ENCODE measurements around the gene TNFRSF14.

The TNFRSF14 gene

DNA sequence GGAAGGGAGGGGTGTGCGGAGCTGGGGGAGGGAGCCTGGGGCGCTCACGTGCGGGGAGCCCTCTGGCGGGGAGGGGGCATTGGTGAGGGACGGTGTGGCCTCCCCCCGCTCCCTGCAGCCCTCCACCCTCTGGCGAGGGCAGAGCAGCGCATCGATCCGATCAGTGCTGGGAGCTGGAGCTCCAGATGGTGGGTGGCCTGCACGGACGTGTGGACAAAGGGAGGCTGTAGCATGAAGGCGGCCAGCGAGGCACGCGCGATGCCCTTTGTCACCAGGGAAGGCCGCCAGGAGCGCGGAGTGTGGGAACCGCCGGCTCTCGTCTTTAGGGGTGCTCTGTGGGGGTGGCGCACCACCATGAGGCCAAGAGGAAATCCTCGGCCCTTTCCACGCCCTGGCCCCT, 20.7 kb upstream of the TNFRSF14 start:
- no peak for ATAC-seq
- TF ChIP-seq CSDC2 (CRISPR knock-in tag; IDR thresholded peaks at IDR 0.05) (no peak), PPARA (CRISPR knock-in tag; IDR thresholded peaks at IDR 0.05; ENCODE audit: borderline replicate concordance) (no peak), TOX (CRISPR knock-in tag; IDR thresholded peaks at IDR 0.05; ENCODE audit: borderline replicate concordance) (no peak), ARNTL (CRISPR knock-in tag; IDR thresholded peaks at IDR 0.05; ENCODE audit: borderline replicate concordance, low read depth) (no peak), TCF4 (CRISPR knock-in tag; IDR thresholded peaks at IDR 0.05; ENCODE audit: borderline replicate concordance) (no peak), ZNF8 (CRISPR knock-in tag; IDR thresholded peaks at IDR 0.05) (no peak), ZFP30 (CRISPR knock-in tag; IDR thresholded peaks at IDR 0.05) (no peak), SNAI2 (CRISPR knock-in tag; IDR thresholded peaks at IDR 0.05) (no peak), GLIS3 (CRISPR knock-in tag; IDR thresholded peaks at IDR 0.05) (no peak), ISL1 (CRISPR knock-in tag; IDR thresholded peaks at IDR 0.05) (no peak), RARB (CRISPR knock-in tag; IDR thresholded peaks at IDR 0.05) (no peak), ZC3H10 (CRISPR knock-in tag; IDR thresholded peaks at IDR 0.05) (no peak), ESRRG (CRISPR knock-in tag; IDR thresholded peaks at IDR 0.05) (no peak), ZNF70 (CRISPR knock-in tag; IDR thresholded peaks at IDR 0.05) (no peak)
- TF ChIP-seq, protein P1, sequence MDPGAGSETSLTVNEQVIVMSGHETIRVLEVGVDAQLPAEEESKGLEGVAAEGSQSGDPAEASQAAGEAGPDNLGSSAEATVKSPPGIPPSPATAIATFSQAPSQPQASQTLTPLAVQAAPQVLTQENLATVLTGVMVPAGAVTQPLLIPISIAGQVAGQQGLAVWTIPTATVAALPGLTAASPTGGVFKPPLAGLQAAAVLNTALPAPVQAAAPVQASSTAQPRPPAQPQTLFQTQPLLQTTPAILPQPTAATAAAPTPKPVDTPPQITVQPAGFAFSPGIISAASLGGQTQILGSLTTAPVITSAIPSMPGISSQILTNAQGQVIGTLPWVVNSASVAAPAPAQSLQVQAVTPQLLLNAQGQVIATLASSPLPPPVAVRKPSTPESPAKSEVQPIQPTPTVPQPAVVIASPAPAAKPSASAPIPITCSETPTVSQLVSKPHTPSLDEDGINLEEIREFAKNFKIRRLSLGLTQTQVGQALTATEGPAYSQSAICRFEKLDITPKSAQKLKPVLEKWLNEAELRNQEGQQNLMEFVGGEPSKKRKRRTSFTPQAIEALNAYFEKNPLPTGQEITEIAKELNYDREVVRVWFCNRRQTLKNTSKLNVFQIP (CRISPR knock-in tag; IDR thresholded peaks at IDR 0.05; ENCODE audit: borderline replicate concordance, low read depth): no peak
- TF ChIP-seq, protein P2, sequence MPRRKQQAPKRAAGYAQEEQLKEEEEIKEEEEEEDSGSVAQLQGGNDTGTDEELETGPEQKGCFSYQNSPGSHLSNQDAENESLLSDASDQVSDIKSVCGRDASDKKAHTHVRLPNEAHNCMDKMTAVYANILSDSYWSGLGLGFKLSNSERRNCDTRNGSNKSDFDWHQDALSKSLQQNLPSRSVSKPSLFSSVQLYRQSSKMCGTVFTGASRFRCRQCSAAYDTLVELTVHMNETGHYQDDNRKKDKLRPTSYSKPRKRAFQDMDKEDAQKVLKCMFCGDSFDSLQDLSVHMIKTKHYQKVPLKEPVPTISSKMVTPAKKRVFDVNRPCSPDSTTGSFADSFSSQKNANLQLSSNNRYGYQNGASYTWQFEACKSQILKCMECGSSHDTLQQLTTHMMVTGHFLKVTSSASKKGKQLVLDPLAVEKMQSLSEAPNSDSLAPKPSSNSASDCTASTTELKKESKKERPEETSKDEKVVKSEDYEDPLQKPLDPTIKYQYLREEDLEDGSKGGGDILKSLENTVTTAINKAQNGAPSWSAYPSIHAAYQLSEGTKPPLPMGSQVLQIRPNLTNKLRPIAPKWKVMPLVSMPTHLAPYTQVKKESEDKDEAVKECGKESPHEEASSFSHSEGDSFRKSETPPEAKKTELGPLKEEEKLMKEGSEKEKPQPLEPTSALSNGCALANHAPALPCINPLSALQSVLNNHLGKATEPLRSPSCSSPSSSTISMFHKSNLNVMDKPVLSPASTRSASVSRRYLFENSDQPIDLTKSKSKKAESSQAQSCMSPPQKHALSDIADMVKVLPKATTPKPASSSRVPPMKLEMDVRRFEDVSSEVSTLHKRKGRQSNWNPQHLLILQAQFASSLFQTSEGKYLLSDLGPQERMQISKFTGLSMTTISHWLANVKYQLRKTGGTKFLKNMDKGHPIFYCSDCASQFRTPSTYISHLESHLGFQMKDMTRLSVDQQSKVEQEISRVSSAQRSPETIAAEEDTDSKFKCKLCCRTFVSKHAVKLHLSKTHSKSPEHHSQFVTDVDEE (CRISPR knock-in tag; IDR thresholded peaks at IDR 0.05): no peak
- TF ChIP-seq, protein P3, sequence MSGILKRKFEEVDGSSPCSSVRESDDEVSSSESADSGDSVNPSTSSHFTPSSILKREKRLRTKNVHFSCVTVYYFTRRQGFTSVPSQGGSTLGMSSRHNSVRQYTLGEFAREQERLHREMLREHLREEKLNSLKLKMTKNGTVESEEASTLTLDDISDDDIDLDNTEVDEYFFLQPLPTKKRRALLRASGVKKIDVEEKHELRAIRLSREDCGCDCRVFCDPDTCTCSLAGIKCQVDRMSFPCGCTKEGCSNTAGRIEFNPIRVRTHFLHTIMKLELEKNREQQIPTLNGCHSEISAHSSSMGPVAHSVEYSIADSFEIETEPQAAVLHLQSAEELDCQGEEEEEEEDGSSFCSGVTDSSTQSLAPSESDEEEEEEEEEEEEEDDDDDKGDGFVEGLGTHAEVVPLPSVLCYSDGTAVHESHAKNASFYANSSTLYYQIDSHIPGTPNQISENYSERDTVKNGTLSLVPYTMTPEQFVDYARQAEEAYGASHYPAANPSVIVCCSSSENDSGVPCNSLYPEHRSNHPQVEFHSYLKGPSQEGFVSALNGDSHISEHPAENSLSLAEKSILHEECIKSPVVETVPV (CRISPR knock-in tag; IDR thresholded peaks at IDR 0.05): no peak
- TF ChIP-seq, protein P4, sequence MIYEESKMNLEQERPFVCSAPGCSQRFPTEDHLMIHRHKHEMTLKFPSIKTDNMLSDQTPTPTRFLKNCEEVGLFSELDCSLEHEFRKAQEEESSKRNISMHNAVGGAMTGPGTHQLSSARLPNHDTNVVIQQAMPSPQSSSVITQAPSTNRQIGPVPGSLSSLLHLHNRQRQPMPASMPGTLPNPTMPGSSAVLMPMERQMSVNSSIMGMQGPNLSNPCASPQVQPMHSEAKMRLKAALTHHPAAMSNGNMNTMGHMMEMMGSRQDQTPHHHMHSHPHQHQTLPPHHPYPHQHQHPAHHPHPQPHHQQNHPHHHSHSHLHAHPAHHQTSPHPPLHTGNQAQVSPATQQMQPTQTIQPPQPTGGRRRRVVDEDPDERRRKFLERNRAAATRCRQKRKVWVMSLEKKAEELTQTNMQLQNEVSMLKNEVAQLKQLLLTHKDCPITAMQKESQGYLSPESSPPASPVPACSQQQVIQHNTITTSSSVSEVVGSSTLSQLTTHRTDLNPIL (CRISPR knock-in tag; IDR thresholded peaks at IDR 0.05; ENCODE audit: low read depth): no peak

DNA sequence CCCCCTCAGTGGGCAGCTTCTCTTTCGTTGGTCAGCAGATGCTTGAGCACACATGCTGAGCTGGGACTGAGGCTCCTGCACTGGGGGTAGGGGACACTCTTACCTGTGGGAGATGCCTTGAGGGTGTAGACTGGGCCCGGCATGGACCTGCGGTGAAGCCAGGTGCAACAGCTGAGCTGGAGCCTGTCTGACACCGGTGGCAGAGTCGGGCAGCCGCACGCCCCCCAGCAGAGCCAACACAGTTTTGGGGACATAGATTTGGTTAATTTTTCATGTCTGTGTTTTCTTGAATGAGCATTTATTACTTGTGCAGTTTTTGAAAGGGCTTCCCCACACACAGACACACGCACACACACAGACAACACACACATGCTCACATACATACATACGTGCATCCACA, 20.2 kb upstream of the TNFRSF14 start:
- TF ChIP-seq RARB (CRISPR knock-in tag; IDR thresholded peaks at IDR 0.05): no peak
- TF ChIP-seq ARNTL (CRISPR knock-in tag; IDR thresholded peaks at IDR 0.05; ENCODE audit: borderline replicate concordance, low read depth): no peak
- TF ChIP-seq ESRRG (CRISPR knock-in tag; IDR thresholded peaks at IDR 0.05): no peak
- TF ChIP-seq PPARA (CRISPR knock-in tag; IDR thresholded peaks at IDR 0.05; ENCODE audit: borderline replicate concordance): no peak
- no peak for ATAC-seq

DNA sequence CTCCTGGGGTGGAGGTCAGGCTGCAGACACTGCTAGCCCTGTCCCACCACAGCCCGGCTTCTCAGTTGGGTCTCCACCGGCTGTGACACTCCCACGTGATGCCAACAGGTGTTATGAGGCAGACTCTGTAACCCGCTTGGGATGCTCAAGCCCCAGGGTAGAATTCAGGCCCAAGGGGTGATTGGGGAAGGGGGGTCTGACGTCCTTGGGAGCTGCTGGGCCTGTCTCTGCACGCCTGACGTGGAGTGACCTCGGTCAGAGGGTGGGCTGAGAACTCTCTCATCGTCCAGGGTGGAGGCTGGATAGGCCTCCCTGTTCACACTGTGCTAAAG, 18.4 kb upstream of the TNFRSF14 start:
- TF ChIP-seq, protein P5, sequence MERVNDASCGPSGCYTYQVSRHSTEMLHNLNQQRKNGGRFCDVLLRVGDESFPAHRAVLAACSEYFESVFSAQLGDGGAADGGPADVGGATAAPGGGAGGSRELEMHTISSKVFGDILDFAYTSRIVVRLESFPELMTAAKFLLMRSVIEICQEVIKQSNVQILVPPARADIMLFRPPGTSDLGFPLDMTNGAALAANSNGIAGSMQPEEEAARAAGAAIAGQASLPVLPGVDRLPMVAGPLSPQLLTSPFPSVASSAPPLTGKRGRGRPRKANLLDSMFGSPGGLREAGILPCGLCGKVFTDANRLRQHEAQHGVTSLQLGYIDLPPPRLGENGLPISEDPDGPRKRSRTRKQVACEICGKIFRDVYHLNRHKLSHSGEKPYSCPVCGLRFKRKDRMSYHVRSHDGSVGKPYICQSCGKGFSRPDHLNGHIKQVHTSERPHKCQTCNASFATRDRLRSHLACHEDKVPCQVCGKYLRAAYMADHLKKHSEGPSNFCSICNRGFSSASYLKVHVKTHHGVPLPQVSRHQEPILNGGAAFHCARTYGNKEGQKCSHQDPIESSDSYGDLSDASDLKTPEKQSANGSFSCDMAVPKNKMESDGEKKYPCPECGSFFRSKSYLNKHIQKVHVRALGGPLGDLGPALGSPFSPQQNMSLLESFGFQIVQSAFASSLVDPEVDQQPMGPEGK (CRISPR knock-in tag; IDR thresholded peaks at IDR 0.05; ENCODE audit: borderline replicate concordance): no peak
- ATAC-seq: no peak

DNA sequence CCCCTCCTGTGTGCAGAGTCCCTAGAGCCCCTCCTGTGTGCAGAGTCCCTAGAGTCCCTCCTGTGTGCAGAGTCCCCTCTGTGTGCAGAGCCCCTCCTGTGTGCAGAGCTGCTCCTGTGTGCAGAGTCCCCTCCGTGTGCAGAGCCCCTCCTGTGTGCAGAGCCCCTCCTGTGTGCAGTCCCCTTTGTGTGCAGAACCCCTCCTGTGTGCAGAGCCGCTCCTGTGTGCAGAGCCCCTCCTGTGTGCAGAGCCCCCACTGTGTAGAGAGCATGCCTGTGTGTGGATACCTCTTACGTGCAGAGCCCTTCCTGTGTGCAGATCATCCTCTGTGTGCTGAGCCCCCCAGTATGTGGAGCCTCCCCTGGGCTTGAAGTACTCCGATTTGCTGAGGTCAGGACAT, 17.8 kb upstream of the TNFRSF14 start:
- no peak for ATAC-seq
- TF ChIP-seq CSDC2 (CRISPR knock-in tag; IDR thresholded peaks at IDR 0.05) (no peak), ISL1 (CRISPR knock-in tag; IDR thresholded peaks at IDR 0.05) (no peak), ZFP30 (CRISPR knock-in tag; IDR thresholded peaks at IDR 0.05) (no peak), ZNF8 (CRISPR knock-in tag; IDR thresholded peaks at IDR 0.05) (no peak), ESRRG (CRISPR knock-in tag; IDR thresholded peaks at IDR 0.05) (no peak), ARNTL (CRISPR knock-in tag; IDR thresholded peaks at IDR 0.05; ENCODE audit: borderline replicate concordance, low read depth) (no peak), GLIS3 (CRISPR knock-in tag; IDR thresholded peaks at IDR 0.05) (no peak), OSR1 (CRISPR knock-in tag; IDR thresholded peaks at IDR 0.05) (no peak), ZNF70 (CRISPR knock-in tag; IDR thresholded peaks at IDR 0.05) (no peak), RARB (CRISPR knock-in tag; IDR thresholded peaks at IDR 0.05) (no peak)
- TF ChIP-seq, protein P1 (CRISPR knock-in tag; IDR thresholded peaks at IDR 0.05; ENCODE audit: borderline replicate concordance, low read depth): no peak
- TF ChIP-seq, protein P2 (CRISPR knock-in tag; IDR thresholded peaks at IDR 0.05): no peak
- TF ChIP-seq, protein P4 (CRISPR knock-in tag; IDR thresholded peaks at IDR 0.05; ENCODE audit: low read depth): no peak

Data from SK-N-SH treated with all-trans-retinoic acid at 6 μM for 48 hours (cell line).